GM18517 (cell line): ENCODE data around the gene BAG3.
"Not testable (repeated sequence)": the region's sequence is repeated elsewhere in the genome, so short reads cannot be mapped to it uniquely, and the experiment has no call there.

Source experiments
- ATAC-seq: cut with Tn5 transposase; IDR thresholded peaks from one replicate; pipeline ENCODE4 v1.9.1; 2021; ENCODE audit warnings: mild to moderate bottlenecking, moderate library complexity; ENCODE audit not compliant: unreplicated experiment

The BAG3 gene

GRCh38 chr10:119689016-119689580 is 37.9 kb downstream of the BAG3 start:
- ATAC-seq = no peak

GRCh38 chr10:119691726-119692125 is 40.5 kb downstream of the BAG3 start:
- ATAC-seq = no peak

GRCh38 chr10:119693262-119693957 is 42.2 kb downstream of the BAG3 start:
- no peak for ATAC-seq

- ATAC-seq = no peak
Observed at GRCh38 chr10:119694608-119695007, 43.4 kb downstream of the BAG3 start.

- peak; percentile 52 for ATAC-seq
Observed at GRCh38 chr10:119700321-119700954, 49.3 kb downstream of the BAG3 start.

- ATAC-seq = no peak
Observed at GRCh38 chr10:119701861-119702260, 50.7 kb downstream of the BAG3 start.

GRCh38 chr10:119702583-119702982 is 51.4 kb downstream of the BAG3 start:
- no peak for ATAC-seq

- ATAC-seq = peak; percentile 0
Observed at GRCh38 chr10:119703903-119704508, 52.8 kb downstream of the BAG3 start.

GRCh38 chr10:119705434-119705831 is 54.3 kb downstream of the BAG3 start:
- ATAC-seq = peak; percentile 64

GRCh38 chr10:119706521-119707278 is 55.5 kb downstream of the BAG3 start:
- no peak for ATAC-seq

- not testable (repeated sequence) for ATAC-seq
Observed at GRCh38 chr10:119707331-119707730, 56.2 kb downstream of the BAG3 start.

GRCh38 chr10:119710935-119711334 is 59.8 kb downstream of the BAG3 start:
- ATAC-seq = not testable (repeated sequence)

- ATAC-seq = no peak
Observed at GRCh38 chr10:119713744-119714483, 62.7 kb downstream of the BAG3 start.

- ATAC-seq = no peak
Observed at GRCh38 chr10:119714484-119714816, 63.3 kb downstream of the BAG3 start.

- no peak for ATAC-seq
Observed at GRCh38 chr10:119715628-119716505, 64.7 kb downstream of the BAG3 start.

- no peak for ATAC-seq
Observed at GRCh38 chr10:119723161-119723560, 72.0 kb downstream of the BAG3 start.

GRCh38 chr10:119723624-119724023 is 72.4 kb downstream of the BAG3 start:
- ATAC-seq = no peak

- peak; percentile 15 for ATAC-seq
Observed at GRCh38 chr10:119724593-119725516, 73.7 kb downstream of the BAG3 start.

GRCh38 chr10:119725517-119725827 is 74.3 kb downstream of the BAG3 start:
- ATAC-seq = no peak
